Activated CD8-positive, alpha-beta T cell treated with anti-CD3 and anti-CD28 coated beads for 36 hours (primary cell): Measurements from ENCODE around the gene CACNA1F. TPM values are rescaled to one million over a fixed set of nuclear protein-coding genes. Genes with fewer than 3 reads are reported as not detected.

Source experiments
- ATAC-seq: fragments of 200-7000 bp; cut with Tn5 transposase; one replicate; pipeline ENCODE4 v1.10.0; 2021; ENCODE audit warnings: mild to moderate bottlenecking, moderate library complexity
- CTCF ChIA-PET: fragments of 350-600 bp; sonication (Branson Sonifier 250); formaldehyde crosslinking; loops from one replicate; lab custom pipeline; 2021; ENCODE audit warnings: antibody characterized with exemption; lab: Charles Lee
- POLR2A ChIA-PET: fragments of 350-600 bp; sonication (Branson Sonifier 250); formaldehyde crosslinking; loops from one replicate; lab custom pipeline; 2021; ENCODE audit warnings: antibody characterized with exemption; lab: Charles Lee
- DNase-seq: peaks from one replicate; pipeline ENCODE4 v3.0.0-alpha.2; 2020
- H3K27ac Mint-ChIP-seq: one replicate; pipeline ENCODE4 v1.8.0; 2021; ENCODE audit warnings: mild to moderate bottlenecking, mixed read lengths
- H3K27me3 Mint-ChIP-seq: one replicate; pipeline ENCODE4 v1.8.0; 2021; ENCODE audit warnings: mixed read lengths
- H3K36me3 Mint-ChIP-seq: one replicate; pipeline ENCODE4 v1.8.0; 2021; ENCODE audit warnings: low read depth, mixed read lengths
- H3K4me1 Mint-ChIP-seq: one replicate; pipeline ENCODE4 v1.8.0; 2021; ENCODE audit warnings: low read depth, mixed read lengths
- H3K4me3 Mint-ChIP-seq: one replicate; pipeline ENCODE4 v1.8.0; 2021; ENCODE audit warnings: mild to moderate bottlenecking, moderate library complexity, mixed read lengths
- H3K9me3 Mint-ChIP-seq: one replicate; pipeline ENCODE4 v1.8.0; 2021; ENCODE audit warnings: mixed read lengths
- intact Hi-C: fragments of 100-400 bp; cut with micrococcal nuclease; formaldehyde crosslinking; loops from one replicate; pipeline ENCODE4 v1.10.0; 2022
- total RNA-seq, 2 experiments: library from RNA; stranded (reverse); gene quantifications; one replicate each; pipeline ENCODE4 v1.2.3, GENCODE V29; 2021
- TF ChIP-seq, protein P1 (sequence below): fragments of 200-600 bp; IDR thresholded peaks from one replicate; pipeline ENCODE4 v1.8.0; 2022; ENCODE audit warnings: antibody characterized with exemption, mild to moderate bottlenecking

Gene CACNA1F
- total RNA-seq, 2 experiments from 2014 or later = 0.90 to 1.1 TPM

DNA sequence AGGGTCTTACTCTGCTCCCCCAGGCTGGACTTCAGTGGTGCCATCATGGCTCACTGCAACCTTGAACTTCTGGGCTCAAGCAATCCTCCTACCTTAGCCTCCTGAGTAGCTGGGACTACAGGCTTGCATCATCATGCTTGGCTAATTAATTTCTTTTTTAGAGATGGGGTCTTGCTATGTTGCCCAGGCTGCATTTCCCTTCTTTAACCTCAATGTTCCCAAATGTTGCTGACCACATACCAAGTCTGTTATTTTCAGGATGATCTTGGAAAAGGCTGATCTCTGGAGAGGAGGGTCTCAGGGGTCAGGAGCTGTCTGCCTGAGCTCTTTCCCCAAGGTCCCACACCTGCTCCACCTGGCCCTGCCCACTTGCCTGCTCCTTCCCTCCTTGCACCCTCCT, 13.0 kb downstream of the CACNA1F start:
- intact Hi-C loops = no loop called here
- no peak for ATAC-seq
- no peak for DNase-seq
- no peaks in the 10 kb centered on the region for H3K9me3 Mint-ChIP-seq
- CTCF ChIA-PET = no interaction called here
- no peaks in the 10 kb centered on the region for H3K4me1 Mint-ChIP-seq
- no peaks in the 10 kb centered on the region for H3K27me3 Mint-ChIP-seq
- POLR2A ChIA-PET = no interaction called here
- no peaks in the 10 kb centered on the region for H3K36me3 Mint-ChIP-seq
- H3K4me3 Mint-ChIP-seq = no peak overlapping the region
- TF ChIP-seq, protein P1, sequence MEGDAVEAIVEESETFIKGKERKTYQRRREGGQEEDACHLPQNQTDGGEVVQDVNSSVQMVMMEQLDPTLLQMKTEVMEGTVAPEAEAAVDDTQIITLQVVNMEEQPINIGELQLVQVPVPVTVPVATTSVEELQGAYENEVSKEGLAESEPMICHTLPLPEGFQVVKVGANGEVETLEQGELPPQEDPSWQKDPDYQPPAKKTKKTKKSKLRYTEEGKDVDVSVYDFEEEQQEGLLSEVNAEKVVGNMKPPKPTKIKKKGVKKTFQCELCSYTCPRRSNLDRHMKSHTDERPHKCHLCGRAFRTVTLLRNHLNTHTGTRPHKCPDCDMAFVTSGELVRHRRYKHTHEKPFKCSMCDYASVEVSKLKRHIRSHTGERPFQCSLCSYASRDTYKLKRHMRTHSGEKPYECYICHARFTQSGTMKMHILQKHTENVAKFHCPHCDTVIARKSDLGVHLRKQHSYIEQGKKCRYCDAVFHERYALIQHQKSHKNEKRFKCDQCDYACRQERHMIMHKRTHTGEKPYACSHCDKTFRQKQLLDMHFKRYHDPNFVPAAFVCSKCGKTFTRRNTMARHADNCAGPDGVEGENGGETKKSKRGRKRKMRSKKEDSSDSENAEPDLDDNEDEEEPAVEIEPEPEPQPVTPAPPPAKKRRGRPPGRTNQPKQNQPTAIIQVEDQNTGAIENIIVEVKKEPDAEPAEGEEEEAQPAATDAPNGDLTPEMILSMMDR = no peak
- H3K27ac Mint-ChIP-seq = no peak overlapping the region

DNA sequence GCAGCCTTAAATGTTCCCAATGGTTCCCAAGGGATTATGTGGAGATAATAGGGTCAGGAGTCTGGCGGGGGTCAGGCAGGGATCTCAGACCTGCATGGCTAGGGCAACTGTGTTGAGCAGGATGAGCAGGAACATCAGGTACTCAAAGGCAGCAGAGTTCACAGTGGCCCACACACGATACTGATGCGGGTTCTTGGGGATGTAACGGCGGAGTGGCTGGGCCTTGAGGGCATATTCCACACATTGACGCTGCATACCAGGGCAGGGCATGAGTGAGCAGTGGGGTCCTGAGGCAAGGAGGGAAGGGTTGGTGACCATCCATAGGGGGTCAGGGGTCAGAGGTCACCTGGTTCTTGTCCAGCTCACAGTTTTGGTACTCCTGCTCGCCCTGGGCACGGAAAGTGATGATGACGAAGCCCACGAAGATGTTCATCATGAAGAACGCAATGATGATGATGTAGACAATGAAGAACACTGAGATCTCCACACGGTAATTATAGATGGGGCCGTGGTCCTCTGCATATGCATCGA, 18.1 kb downstream of the CACNA1F start:
- no peaks in the 10 kb centered on the region for H3K9me3 Mint-ChIP-seq
- no peak overlapping the region for H3K4me3 Mint-ChIP-seq

DNA sequence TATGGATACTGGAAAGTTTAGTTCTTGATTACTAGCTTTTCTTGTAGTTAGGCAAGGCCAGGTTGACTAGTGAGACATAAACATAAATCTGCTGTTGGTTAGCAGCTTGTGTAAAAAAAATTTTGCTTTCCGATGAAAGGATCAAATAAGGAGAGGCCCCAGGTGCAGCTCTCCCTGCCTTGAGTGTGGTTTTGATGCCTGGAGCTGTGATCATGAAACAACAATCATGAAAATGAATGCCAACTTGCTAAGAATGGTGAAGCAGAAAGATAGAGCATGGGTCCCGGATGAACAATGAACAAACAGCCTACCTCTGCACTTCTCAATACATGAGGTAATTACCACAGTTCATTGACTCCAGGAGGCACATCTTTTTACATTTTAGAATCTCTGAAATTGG, 18.7 kb downstream of the CACNA1F start:
- no peaks in the 10 kb centered on the region for H3K9me3 Mint-ChIP-seq
- no peak overlapping the region for H3K4me3 Mint-ChIP-seq
- H3K27ac Mint-ChIP-seq = no peak overlapping the region
- no peaks in the 10 kb centered on the region for H3K4me1 Mint-ChIP-seq
- TF ChIP-seq, protein P1 = no peak
- POLR2A ChIA-PET = interaction anchor here (0.5 kb wide), 1 partner anchor 47 kb away, joined by 3 read pairs; no protein-coding TSS in a partner anchor
- H3K27me3 Mint-ChIP-seq = no peaks in the 10 kb centered on the region
- no peak for DNase-seq
- intact Hi-C loops = no loop called here
- no peak for ATAC-seq
- CTCF ChIA-PET = no interaction called here
- H3K36me3 Mint-ChIP-seq = no peaks in the 10 kb centered on the region

More for the DNA sequence above, 18.1 kb downstream of the CACNA1F start:
- ChIA-PET POLR2A (no interaction called here), CTCF (no interaction called here)
- TF ChIP-seq, protein P1 = no peak
- Mint-ChIP-seq H3K4me1 (no peaks in the 10 kb centered on the region), H3K36me3 (no peaks in the 10 kb centered on the region), H3K27ac (no peak overlapping the region), H3K27me3 (no peaks in the 10 kb centered on the region)
- intact Hi-C loops = no loop called here
- DNase-seq (no peak), ATAC-seq (no peak)

DNA sequence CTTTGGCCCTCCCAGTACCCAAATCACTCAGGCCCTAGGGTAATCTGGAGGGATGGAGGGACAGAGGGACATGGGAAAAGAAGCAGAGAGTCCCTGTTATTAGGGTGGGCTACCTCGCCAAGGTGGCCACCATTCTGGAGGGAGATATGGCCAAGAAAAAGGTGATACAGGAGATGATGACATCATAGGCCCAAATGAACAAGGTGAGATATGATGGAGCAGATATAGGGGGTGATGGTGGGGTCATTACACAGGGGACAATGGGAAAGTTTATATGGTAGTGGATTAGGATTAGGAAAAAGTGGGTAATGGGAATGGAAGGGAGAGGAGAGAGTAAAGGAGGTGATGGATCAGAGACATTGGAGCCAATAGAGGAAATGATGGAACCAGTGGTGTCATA, 20.3 kb downstream of the CACNA1F start:
- TF ChIP-seq, protein P1 = no peak
- ATAC-seq = no peak
- no peak overlapping the region for H3K27ac Mint-ChIP-seq
- CTCF ChIA-PET = no interaction called here
- POLR2A ChIA-PET = no interaction called here
- no peaks in the 10 kb centered on the region for H3K9me3 Mint-ChIP-seq
- H3K36me3 Mint-ChIP-seq = no peaks in the 10 kb centered on the region
- no peak for DNase-seq
- intact Hi-C loops = no loop called here
- no peaks in the 10 kb centered on the region for H3K4me1 Mint-ChIP-seq
- no peaks in the 10 kb centered on the region for H3K27me3 Mint-ChIP-seq
- H3K4me3 Mint-ChIP-seq = no peak overlapping the region

DNA sequence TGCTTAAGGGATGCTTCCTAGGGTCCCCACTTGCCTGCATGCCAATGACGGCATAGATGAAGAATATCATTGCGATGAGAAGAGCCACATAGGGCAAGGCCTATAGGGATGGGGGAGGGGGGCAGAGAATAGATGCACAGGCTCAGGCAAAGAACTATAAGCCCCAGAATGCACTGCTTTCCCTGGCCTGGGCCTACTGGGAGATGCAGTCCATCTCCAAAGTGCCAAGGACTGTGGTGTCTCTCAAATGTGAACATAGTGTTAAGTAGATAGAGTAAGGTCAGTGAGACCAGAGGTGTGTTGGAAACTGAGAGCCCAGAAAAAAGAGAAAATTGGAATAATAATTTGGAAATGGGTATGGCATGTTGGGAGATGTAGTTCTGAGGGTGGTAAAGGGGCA, 20.9 kb downstream of the CACNA1F start:
- H3K36me3 Mint-ChIP-seq = no peaks in the 10 kb centered on the region
- no peak for ATAC-seq
- no peak overlapping the region for H3K4me3 Mint-ChIP-seq
- POLR2A ChIA-PET = no interaction called here
- H3K27ac Mint-ChIP-seq = no peak overlapping the region
- TF ChIP-seq, protein P1 = no peak
- H3K27me3 Mint-ChIP-seq = no peaks in the 10 kb centered on the region
- intact Hi-C loops = no loop called here
- CTCF ChIA-PET = no interaction called here
- H3K9me3 Mint-ChIP-seq = no peaks in the 10 kb centered on the region
- DNase-seq = no peak
- no peaks in the 10 kb centered on the region for H3K4me1 Mint-ChIP-seq
